Stimulated activated CD4-positive, alpha-beta T cell treated with anti-CD3 and anti-CD28 coated beads, Interleukin-4, amount 100 ng/mL, for 4 hours (primary cell): ENCODE data around the gene ATP8A2.
"Not testable (repeated sequence)": the region's sequence is repeated elsewhere in the genome, so short reads cannot be mapped to it uniquely, and the experiment has no call there.

Source experiments
- DNase-seq, 2 experiments: peaks; one replicate each; pipeline ENCODE4 v3.0.0-alpha.2; 2020

ATP8A2 gene

DNA sequence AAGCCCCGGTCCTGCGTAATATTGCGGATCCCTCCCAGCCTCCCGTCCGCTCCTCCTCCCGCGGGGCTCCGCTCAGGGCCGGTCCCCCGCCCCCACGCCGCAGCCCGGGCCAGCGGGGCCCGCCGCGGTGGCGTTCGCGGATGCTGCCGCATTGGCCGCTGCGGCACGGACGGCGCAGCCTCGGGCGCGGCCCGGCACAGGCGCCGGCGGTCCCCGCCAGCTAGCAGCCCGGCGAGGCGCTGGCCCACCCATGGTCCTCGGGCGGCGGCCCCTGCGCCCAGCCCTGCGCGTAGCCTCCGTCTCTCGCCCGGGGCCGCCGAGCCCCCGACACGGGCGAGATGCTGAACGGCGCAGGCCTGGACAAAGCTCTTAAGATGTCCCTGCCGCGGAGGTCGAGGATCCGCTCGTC, at the start of gene ATP8A2:
Gene ATP8A2, plus strand, starts transcription at position 100 of the 409 bp plus-strand sequence. Its CDS starts 239 bp downstream, at position 339.
- DNase-seq: no peak

DNA sequence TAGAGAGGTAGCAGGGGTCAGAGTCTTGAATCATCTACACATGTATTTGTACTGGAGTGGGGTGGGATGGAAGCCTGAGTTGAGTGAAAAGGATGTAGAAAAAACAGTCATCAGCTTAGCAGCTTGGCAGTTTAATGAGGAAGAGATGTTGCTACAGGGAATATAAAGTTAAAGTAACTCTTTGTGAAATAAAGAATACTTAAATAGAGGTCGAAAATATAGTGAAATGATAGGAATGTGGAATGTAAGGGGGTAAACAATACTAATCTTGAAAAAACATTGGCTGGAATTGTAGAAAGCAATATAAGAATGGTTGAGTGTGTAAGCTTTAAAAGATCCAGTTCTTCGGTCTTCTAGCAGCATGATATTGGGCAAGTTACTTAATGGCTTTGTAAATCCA, 47.7 kb upstream of the ATP8A2 start:
- no peak for DNase-seq

DNA sequence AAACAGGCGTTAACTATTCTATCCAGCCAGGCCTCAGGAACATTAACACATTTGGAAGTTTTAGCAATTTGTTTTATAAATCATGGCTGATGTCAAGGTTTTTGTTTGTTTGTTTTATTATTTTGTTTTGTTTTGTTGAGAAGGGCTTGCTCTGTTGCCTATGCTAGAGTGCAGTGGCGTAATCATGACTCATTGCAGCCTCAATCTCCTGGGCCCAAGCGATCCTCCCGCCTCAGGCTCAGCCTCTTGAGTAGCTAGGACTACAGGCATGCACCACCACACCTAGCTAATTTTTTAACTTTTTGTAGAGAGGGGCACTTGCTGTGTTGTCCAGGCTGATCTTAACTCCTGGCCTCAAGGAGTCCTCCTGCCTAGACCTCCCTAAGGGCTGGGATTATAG, 42.1 kb upstream of the ATP8A2 start:
- no peak for DNase-seq

DNA sequence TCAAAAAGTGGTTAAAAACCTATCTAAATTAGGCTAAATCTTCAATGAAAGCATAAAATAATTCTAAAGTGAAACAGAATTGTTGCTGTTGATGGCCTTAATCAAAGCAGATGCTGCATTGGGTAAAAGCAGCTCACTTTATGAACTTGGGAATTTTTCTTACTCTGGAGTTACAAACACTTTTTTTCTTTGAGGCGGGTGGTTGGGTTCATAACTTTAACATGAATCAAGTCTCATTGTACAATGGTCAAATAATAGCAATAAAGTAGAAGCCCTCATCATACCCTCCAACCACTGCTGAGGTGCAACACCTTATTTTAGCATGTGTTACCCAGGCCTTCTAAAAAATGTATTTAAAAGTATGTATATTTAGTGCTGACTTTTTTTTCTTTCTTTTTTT, 41.2 kb upstream of the ATP8A2 start:
- DNase-seq: no peak

DNA sequence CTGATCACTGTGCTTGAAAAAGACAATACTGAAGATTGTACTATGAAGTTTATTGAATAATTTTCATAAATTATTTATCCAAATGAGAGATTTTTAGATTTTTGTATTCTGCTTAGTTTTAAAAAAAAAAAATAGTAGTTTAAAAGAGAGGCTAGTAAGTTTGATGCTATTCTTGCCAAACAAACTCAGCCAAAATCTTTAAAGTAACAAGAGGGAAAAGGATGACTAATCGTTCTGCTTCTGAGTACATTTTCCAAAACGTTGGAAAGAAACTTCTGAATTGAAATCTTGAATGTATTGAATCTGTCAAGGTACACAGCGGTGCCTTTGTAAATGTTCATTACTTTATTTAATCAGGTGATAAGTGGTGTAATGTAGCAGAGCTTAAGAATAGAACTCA, 35.9 kb upstream of the ATP8A2 start:
- DNase-seq: no peak

DNA sequence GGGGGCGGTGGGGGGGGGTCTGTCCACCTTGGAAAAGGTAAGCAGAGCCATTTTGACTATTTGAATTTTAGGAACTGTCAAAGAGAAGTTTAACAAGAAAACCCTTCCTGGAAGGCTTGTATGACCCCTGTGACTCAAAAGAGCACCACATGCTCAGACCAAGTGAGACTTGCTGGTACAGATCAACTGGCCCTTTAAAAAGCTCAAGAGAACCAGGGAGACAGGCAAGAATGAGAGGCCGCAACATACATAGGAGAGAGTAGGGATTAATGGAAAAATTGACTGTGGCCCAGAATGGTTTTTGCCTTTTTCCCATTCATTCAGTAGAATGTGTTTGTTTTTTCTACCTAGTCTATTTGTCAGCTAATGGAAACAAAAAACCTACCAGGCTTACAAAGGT, 26.2 kb upstream of the ATP8A2 start:
- no peak for DNase-seq

DNA sequence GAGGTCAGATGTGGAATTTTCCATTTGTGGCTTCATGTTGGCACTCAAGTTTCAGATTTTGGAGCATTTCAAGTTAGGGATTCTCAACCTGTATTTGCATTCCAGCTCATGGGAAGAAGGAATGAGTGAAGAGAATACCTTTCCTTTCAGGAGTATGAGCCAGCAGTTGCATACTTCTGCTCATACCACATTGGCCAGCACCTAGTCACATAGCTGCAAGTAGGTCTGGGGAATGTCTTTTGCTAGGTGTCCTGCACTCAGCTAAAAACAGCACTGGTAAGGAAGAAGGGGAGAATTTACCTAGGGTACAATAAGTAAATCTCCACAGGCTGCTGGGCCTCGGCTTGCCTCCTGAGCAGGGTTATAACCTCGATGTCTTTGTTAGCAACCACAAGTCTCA, 24.6 kb upstream of the ATP8A2 start:
- DNase-seq: no peak

DNA sequence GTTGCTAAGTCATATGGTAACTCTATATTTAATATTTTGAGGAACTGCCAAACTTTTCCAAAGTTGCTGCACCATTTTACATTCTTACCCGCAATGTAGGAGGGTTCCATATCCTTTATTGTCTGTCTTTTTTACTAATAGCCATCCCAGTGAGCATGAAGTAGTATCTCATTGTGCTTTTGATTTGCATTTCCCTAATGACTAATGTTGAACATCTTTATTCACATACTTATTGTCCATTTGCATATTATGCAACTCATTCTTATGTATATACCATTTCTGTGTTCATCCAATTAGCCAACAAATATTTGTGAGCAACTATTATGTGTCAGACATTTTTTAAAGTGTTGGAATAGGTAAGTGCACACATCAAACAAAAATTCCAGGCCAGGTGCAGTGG, 20.4 kb upstream of the ATP8A2 start:
- no peak for DNase-seq

DNA sequence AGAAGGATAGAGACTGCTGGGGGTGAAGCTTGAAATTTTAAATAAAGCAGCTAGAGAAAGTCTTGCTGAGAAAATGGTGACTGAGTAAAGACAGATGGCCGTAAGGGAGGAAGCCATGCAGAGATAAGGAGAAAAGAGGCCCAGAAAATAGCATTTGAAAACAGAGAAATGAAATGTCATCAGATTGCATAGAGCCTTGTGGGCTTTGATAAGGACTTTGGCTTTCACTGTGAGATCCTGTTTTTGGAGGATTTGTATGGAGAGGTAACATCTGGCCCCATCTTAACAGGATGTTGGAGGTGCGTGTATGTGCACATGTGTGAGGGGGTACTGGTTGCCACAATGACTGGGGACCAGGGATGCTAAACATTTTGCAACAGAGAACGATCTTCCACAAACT, 19.5 kb upstream of the ATP8A2 start:
- DNase-seq: no peak

DNA sequence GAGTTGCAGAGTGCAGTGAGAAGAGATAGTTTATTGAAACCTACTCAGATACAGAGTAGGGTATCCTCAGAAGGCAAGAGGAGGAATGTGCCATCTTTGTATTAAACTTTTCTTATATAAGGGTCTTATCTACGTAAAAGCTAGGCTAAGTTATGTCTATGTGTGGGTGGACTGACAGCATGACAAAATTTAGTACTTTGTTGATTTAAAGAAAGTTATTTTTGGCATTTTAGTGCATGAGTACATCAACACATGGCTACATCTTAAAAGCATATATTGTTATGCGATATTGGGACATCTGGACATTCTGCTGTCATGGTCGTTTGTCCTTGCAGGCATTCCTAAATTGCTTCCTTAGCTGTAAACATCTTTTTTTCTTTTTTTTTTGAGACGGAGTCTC, 19.0 kb upstream of the ATP8A2 start:
- no peak for DNase-seq

DNA sequence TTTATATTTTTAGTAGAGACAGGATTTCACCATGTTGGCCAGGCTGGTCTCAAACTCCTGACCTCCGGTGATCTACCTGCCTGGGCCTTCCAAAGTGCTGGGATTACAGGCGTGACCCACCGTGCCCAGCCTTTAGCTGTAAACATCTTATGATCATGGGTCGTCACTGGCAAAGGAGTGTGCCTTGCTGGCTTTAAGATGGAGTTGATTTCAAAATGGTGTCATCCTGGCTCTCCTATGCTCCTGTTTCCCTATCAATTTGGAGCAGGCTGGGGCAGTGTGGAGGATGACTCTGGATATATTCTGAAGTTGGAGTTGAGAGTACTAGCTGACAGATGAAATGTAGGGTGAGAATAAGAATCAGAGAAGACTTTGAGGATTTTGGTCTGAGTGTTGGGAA, 18.4 kb upstream of the ATP8A2 start:
- DNase-seq: no peak

DNA sequence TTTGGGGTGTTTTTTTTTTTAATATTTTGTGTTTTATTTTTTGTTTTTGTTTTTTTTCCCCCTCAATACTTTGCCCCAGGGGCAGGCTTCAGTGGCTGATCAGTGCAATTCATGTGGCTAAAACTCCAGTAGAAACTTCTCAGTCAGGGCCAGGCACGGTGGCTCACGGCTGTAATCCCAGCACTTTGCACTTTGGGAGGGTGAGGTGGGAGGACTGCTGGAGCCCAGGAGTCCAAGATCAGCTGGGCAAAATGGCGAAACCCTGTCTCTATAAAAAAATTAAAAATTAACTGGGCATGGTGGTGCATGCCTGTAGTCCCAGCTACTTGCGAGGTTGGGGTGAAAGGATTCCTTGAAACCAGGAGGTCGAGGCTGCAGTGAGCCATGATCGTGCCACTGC, 17.4 kb upstream of the ATP8A2 start:
- DNase-seq: no peak

DNA sequence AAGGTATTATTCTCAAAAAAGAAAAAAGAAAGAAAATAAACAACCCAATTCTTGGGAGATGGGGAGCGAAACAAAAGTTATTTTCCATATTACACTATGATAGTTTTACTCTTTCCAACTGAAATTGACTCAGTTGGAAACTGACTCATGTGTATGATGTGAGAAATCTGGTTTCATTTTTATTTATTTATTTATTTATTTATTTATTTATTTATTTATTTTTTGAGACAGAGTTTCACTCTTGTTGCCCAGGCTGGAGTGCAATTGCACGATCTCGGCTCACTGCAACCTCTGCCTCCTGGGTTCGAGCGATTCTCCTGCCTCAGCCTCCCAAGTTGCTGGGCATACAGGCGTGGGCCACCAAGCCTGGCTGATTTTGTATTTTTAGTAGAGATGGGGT, 11.3 kb upstream of the ATP8A2 start:
- not testable (repeated sequence) for DNase-seq

DNA sequence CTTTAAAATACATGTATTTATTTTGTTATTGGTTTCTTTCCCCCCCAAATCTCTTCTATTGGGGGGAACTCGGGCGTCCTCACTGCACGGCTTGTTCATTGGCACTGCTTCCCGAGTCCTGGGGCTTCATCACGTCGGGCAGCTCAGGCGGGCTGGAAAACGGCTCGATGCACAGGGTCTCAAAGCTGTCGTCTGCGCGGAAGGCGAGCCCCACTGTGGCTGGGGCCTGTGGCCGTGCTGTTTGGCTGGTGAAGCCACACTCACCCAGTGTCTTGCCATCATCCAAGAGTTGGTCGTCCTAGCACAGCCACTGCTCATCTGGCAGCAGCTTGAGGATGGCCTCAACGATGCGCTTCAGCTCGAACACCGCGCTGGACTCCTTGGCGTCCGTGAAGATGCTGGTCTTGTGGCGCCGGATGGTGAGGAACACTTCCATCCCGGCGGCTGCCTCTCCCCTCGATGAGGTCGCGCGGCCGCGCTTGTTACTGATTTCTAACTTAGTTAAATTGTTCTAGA, 6.0 kb upstream of the ATP8A2 start:
- no peak for DNase-seq

DNA sequence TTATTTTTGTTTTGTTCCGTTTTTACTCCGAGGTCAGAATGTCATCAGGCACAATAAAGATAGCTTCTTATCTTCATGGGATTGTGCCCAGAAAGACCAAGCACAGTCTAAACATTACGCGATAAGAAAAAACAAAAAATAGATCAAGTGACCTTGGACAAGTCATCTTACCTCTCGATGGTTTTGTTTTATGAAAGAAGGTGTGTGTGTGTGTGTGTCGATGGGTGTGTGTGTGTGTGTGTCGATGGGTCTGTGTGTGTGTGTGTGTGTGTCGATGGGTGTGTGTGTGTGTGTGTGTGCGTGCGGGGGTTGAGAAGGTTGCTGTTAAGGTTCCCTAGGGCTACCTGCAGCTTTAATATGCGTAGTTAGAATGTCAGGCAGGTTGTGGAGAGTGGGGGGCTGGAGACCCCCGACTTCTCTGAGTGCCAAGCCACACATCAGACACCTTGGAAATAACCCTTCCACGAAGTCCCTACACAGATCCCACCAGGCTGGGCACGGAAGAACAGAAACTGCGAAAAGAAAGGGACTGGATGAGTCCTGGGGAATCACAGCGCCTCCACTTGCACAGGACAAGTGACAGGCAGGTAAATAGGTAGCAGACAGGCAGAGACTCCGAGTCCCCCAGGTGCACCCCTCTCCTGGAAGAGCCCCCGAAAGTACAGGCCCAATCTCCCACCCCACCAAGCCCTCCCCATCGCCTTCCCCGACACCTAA, 458 bp upstream of the ATP8A2 start:
- no peak for DNase-seq

DNA sequence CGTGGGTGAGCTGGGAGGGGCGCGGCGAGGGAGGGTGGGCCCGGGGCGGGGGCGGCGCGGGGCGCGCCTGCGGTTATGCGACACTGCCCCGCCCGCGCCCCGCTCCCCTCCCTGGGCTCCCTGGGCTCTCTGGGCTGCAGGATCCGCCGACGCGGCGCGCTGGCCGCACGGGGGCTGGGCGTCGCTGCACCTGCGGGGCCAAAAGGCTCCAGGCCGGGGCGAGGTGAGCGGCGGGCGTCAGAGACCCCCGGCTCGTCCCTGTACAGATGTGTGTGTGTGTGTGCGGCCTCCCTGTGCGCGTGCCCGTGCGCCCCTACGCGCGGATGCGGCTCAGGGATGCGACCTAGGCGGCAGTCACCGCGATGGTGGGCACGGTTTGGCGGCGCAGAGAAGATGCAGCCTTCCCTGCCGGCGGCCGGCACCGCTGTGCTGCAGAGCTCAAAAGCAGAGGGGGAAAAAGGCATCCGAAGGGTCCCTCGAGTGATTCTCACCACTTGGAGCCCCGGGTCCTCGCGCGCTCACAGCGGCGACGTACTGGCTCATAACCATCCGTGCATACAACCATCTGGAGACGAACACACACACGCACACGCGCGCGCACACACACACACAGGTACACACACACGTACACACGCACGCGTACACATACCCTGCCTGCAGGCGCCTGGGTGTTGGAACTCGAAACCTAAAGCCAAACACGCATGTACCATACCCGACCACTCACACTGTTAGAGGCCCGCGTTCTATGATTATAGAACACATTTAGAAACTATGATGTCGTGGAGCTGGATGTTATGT, 709 bp downstream of the ATP8A2 start:
- DNase-seq: no peak

DNA sequence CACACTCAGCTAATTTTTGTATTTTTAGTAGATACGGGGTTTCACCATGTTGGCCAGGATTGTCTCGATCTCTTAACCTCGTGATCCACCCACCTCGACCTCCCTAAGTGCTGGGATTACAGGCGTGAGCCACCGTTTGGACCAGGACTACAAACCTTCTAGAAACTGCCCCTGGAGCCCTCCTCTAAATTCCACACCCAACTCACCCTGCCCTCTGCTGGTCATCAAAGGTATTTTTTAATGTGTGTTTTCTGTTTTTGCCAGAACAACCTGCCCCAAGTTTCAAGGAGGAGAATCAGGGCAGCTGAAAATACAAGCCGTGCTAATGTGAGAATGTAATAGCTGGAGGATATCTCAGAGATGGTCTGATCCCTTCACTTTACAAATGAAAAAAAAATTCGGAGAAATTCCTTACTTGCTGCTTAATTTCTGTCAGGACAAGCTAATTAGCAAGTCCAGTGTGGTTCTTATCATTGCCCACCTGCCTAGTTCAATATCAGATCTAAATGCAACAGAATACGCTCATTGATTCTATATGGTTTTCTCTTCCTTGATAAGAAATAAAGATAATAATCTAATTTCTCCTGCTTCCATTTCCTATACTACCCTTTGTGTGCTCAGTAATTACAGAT, 4.1 kb downstream of the ATP8A2 start:
- no peak for DNase-seq

DNA sequence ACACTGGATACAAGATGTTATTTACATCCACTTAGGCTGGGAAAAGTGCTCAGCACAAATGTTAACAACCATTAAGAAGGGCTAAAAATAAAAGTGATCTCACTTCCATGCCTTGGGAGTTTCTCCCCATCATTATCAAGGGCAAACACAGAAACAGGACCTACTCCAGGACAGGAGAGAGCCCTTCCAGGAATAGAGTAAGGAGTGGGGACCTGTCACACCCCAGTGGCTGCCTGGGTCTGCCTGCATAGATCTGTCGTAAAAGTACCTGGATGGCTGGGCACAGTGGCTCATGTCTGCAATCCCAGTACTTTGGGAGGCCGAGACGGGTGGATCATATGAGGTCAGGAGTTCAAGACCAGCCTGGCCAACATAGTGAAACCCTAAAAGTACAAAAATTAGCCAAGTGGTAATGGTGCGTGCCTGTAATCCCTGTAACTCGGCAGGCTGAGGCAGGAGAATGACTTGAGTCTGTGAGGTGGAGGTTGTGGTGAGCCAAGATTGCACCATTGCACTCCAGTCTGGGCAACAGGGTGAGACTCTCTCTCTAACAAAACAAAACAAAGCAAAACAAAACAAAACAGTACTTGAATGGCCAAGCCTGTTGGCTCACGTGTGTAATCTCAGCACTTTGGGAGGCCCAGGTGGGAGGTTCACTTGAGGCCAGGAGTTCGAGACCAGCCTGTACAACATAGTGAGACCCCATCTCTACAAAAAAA, 5.6 kb downstream of the ATP8A2 start:
- no peak for DNase-seq

DNA sequence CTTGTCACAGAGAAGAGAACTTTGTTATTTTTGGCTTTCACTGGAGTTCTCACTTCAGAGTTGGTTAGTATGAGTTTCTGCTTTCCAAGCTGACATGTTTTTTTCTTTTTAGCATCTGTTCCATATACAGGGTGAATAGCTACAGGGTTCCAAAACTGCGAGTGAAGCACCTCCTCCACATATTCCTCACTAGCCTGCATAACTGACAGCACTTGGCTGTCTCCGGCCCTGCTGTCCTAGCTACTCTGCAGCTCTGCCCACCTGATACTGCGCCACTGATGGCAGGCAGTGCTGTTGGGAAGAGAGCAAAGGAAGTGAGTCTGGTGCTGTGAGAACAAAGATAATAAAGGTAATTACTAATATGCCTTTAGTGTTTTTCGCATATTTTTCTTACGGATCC, 6.8 kb downstream of the ATP8A2 start:
- no peak for DNase-seq

DNA sequence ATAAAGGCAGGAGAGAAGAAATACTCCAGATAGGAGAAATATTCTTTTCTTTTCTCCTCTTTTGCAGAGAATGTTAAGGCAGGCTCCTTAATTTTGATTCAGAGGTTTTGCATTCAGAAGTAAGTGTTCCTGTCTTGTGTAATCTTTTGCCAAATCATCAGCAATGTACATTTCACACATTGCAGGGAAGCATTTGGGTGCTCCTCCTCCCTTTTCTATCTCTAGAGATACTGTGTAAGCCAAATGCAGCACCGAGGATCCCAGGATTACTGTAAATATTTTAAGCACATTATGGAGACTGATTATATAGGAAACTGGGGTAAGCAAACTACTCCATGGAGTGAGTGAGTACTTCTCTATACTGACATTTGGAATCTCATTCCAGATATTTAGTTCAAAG, 7.2 kb downstream of the ATP8A2 start:
- no peak for DNase-seq

DNA sequence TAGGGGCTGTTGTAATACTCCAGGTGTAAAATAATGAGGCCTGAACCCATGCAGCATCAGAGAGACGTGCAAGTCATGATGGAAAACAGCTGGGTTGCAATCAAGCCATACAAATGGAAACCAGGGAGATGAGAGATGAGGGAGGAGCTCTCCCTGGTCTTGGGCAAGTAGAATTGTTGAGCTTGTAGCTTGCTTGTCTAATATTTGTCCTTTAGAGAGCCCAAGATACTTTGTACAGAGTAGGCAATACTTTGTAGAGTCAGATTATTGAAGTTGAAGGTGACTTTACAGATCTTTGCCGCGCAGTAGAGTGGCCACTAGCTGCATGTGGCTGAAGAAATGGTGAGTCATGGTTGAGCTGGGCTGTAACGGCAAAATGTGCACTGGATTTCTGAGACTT, 8.3 kb downstream of the ATP8A2 start:
- no peak for DNase-seq

DNA sequence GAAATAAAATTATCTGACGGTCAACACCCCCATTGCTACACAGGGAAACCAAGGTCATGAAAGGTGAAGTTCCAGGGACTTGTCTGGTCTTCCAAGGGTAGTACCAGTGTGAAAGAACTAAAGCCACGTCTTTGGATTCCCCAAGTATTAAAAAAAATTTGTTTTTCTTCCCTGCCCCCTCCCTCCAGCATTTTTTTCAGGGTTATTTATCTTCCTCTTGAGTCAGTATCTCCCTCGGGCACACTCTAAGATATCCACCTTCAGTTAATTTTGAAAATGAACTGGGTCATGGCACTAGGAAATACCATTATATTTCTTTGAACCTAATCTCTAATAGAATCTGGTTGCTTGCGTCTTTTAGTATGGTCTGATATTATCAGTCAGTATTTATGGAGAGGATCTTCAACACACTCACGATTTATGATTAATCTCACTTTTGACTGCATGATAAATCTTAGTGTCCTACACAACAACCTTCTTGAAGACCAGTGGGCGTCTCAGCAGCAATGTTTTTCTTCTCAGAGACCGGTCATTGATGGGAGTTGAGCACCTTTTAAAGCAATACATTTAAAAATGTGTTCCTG, 9.1 kb downstream of the ATP8A2 start:
- no peak for DNase-seq
